PFSK-1 (cell line): ENCODE data around the gene CCDC85C.

Experiments
- FOXP2 ChIP-seq: optimal IDR thresholded peaks from 2 replicates; pipeline ENCODE3; 2011; ENCODE audit warnings: borderline replicate concordance, control low read depth, inconsistent platforms; ENCODE audit not compliant: insufficient read depth; ENCODE audit errors: extremely low read length, extremely low read depth
- POLR2AphosphoS5 ChIP-seq: IDR thresholded peaks from 2 replicates; pipeline ENCODE4 v1.6.1; 2012; ENCODE audit warnings: low read depth, mild to moderate bottlenecking, control low read depth, low read length, moderate library complexity
- REST ChIP-seq, 2 experiments: IDR thresholded peaks; 2 replicates each; pipeline versions ENCODE4 v1.6.1 to v1.8.0; 2011 to 2012; ENCODE audit warnings: low read depth in 2 of 2, low read length in 2 of 2, control low read depth in 1 of 2, inconsistent platforms in 1 of 2, mild to moderate bottlenecking in 1 of 2, moderate library complexity in 1 of 2; ENCODE audit not compliant: insufficient read depth in 1 of 2
- SIN3A ChIP-seq: IDR thresholded peaks from 2 replicates; pipeline ENCODE4 v1.6.1; 2012; ENCODE audit warnings: mild to moderate bottlenecking, low read length, moderate library complexity, borderline replicate concordance; ENCODE audit not compliant: insufficient read depth
- TAF1 ChIP-seq: IDR thresholded peaks from 2 replicates; pipeline ENCODE4 v1.6.1; 2012; ENCODE audit warnings: low read length, control low read depth, borderline replicate concordance; ENCODE audit not compliant: insufficient read depth

CCDC85C gene

GRCh38 chr14:99475660-99476059 is 128.3 kb downstream of the CCDC85C start:
- TF ChIP-seq SIN3A: no peak
- TF ChIP-seq TAF1: no peak
- TF ChIP-seq FOXP2: no peak
- no peak for TF ChIP-seq POLR2AphosphoS5
- TF ChIP-seq REST (IDR thresholded peaks at IDR 0.05; ENCODE audit: insufficient read depth in 1 of 2, low read depth in 2 of 2, low read length in 2 of 2): no peak

GRCh38 chr14:99475179-99475578 is 128.8 kb downstream of the CCDC85C start:
- TF ChIP-seq TAF1: no peak
- no peak for TF ChIP-seq SIN3A
- no peak for TF ChIP-seq REST (IDR thresholded peaks at IDR 0.05; ENCODE audit: insufficient read depth in 1 of 2, low read depth in 2 of 2, low read length in 2 of 2)
- TF ChIP-seq FOXP2: no peak
- TF ChIP-seq POLR2AphosphoS5: no peak

- TF ChIP-seq REST (IDR thresholded peaks at IDR 0.05; ENCODE audit: insufficient read depth in 1 of 2, low read depth in 2 of 2, low read length in 2 of 2) (no peak), POLR2AphosphoS5 (no peak), FOXP2 (no peak), TAF1 (no peak), SIN3A (no peak)
Measured at GRCh38 chr14:99473458-99473857, 130.5 kb downstream of the CCDC85C start.

GRCh38 chr14:99472937-99473336 is 131.1 kb downstream of the CCDC85C start:
- no peak for TF ChIP-seq POLR2AphosphoS5
- TF ChIP-seq FOXP2: no peak
- TF ChIP-seq TAF1: no peak
- TF ChIP-seq SIN3A: no peak
- no peak for TF ChIP-seq REST (IDR thresholded peaks at IDR 0.05; ENCODE audit: insufficient read depth in 1 of 2, low read depth in 2 of 2, low read length in 2 of 2)

GRCh38 chr14:99471731-99472130 is 132.3 kb downstream of the CCDC85C start:
- TF ChIP-seq POLR2AphosphoS5: no peak
- TF ChIP-seq TAF1: no peak
- TF ChIP-seq REST (IDR thresholded peaks at IDR 0.05; ENCODE audit: insufficient read depth in 1 of 2, low read depth in 2 of 2, low read length in 2 of 2): no peak
- TF ChIP-seq FOXP2: no peak
